Activated T-helper 1 cell treated with anti-CD3 and anti-CD28 coated beads, Interleukin-12 subunit alpha, Interleukin-12 subunit beta, Interleukin-2, Interleukin-4 antibody, amounts not matched to agents 30 ng/mL and 10 ng/mL and 1 ng/mL, durations not matched to agents 14 hours and 24 hours and 36 hours (primary cell): Measurements from ENCODE around the gene SCAMP1. TPM values are rescaled to one million over a fixed set of nuclear protein-coding genes. Genes with fewer than 3 reads are reported as not detected.

ENCODE experiments used
- DNase-seq: peaks from one replicate; pipeline ENCODE4 v3.0.0; 2021; ENCODE audit warnings: low spot score
- H3K27ac Mint-ChIP-seq: one replicate; pipeline ENCODE4 v1.8.0; 2021; ENCODE audit warnings: mild to moderate bottlenecking, mixed read lengths
- H3K27me3 Mint-ChIP-seq: one replicate; pipeline ENCODE4 v1.8.0; 2022; ENCODE audit warnings: mild to moderate bottlenecking, moderate library complexity, mixed read lengths; ENCODE audit not compliant: insufficient read depth
- H3K36me3 Mint-ChIP-seq: one replicate; pipeline ENCODE4 v1.8.0; 2021; ENCODE audit warnings: low read depth, mixed read lengths
- H3K4me1 Mint-ChIP-seq: one replicate; pipeline ENCODE4 v1.8.0; 2021; ENCODE audit warnings: low read depth, mixed read lengths
- H3K4me3 Mint-ChIP-seq: one replicate; pipeline ENCODE4 v1.8.0; 2021; ENCODE audit warnings: mild to moderate bottlenecking, moderate library complexity, mixed read lengths
- H3K9me3 Mint-ChIP-seq: one replicate; pipeline ENCODE4 v1.8.0; 2021; ENCODE audit warnings: mixed read lengths
- intact Hi-C: fragments of 100-400 bp; cut with micrococcal nuclease; formaldehyde crosslinking; loops from one replicate; pipeline ENCODE4 v1.15.1; 2024
- total RNA-seq: library from RNA; stranded (reverse); gene quantifications from 2 replicates; pipeline ENCODE4 v1.2.3, GENCODE V29; 2022

Gene SCAMP1
- total RNA-seq, result 21.3 and 21.7 TPM in 2 replicates

GRCh38 chr5:78359831-78360673 is at the start of gene SCAMP1:
Gene SCAMP1 (plus strand): TSS chr5:78360617. CDS start chr5:78360672, 55 bp downstream.
- H3K4me1 Mint-ChIP-seq, result peaks cover 32% of the 10 kb centered on the region
- H3K27me3 Mint-ChIP-seq, result no peaks in the 10 kb centered on the region
- H3K4me3 Mint-ChIP-seq, result peak within 1 kb of the TSS; percentile 98
- H3K9me3 Mint-ChIP-seq, result no peaks in the 10 kb centered on the region
- intact Hi-C loops, result loop anchor here (1.0 to 5.0 kb wide), 7 partner anchors 45 to 875 kb away; partner anchors contain the start of genes AP3B1, ARSB, TBCA and WDR41
- DNase-seq, result peak; percentile 93
- peak within 1 kb of the TSS; percentile 92 for H3K27ac Mint-ChIP-seq
- peaks cover 10% of the 10 kb centered on the region for H3K36me3 Mint-ChIP-seq

- Mint-ChIP-seq H3K27me3 (peaks cover 13% of the 10 kb centered on the region), H3K4me1 (no peaks in the 10 kb centered on the region), H3K4me3 (no peak overlapping the region), H3K9me3 (no peaks in the 10 kb centered on the region), H3K36me3 (no peaks in the 10 kb centered on the region), H3K27ac (no peak overlapping the region)
- DNase-seq, result no peak
- intact Hi-C loops, result no loop called here
Measured at GRCh38 chr5:78317515-78317914, 42.9 kb upstream of the SCAMP1 start.

- H3K36me3 Mint-ChIP-seq, result no peaks in the 10 kb centered on the region
- no peak for DNase-seq
- no peaks in the 10 kb centered on the region for H3K9me3 Mint-ChIP-seq
- no peak overlapping the region for H3K4me3 Mint-ChIP-seq
- intact Hi-C loops, result no loop called here
- H3K27ac Mint-ChIP-seq, result no peak overlapping the region
- H3K4me1 Mint-ChIP-seq, result no peaks in the 10 kb centered on the region
- peaks cover 13% of the 10 kb centered on the region for H3K27me3 Mint-ChIP-seq
Measured at GRCh38 chr5:78318337-78318736, 42.1 kb upstream of the SCAMP1 start.

- Mint-ChIP-seq H3K27ac (no peak overlapping the region), H3K4me3 (no peak overlapping the region), H3K9me3 (no peaks in the 10 kb centered on the region), H3K36me3 (no peaks in the 10 kb centered on the region), H3K4me1 (no peaks in the 10 kb centered on the region), H3K27me3 (peaks cover 10% of the 10 kb centered on the region)
- intact Hi-C loops, result no loop called here
- DNase-seq, result no peak
Measured at GRCh38 chr5:78320401-78320800, 40.0 kb upstream of the SCAMP1 start.

- Mint-ChIP-seq H3K9me3 (no peaks in the 10 kb centered on the region), H3K36me3 (no peaks in the 10 kb centered on the region), H3K27me3 (peaks cover 8% of the 10 kb centered on the region), H3K4me3 (no peak overlapping the region), H3K27ac (no peak overlapping the region), H3K4me1 (no peaks in the 10 kb centered on the region)
- no peak for DNase-seq
- intact Hi-C loops, result no loop called here
Measured at GRCh38 chr5:78323241-78323640, 37.2 kb upstream of the SCAMP1 start.

- no peaks in the 10 kb centered on the region for H3K9me3 Mint-ChIP-seq
- no peaks in the 10 kb centered on the region for H3K36me3 Mint-ChIP-seq
- no peak overlapping the region for H3K27ac Mint-ChIP-seq
- DNase-seq, result no peak
- no peak overlapping the region for H3K4me3 Mint-ChIP-seq
- H3K4me1 Mint-ChIP-seq, result no peaks in the 10 kb centered on the region
- intact Hi-C loops, result no loop called here
- peaks cover 6% of the 10 kb centered on the region for H3K27me3 Mint-ChIP-seq
Measured at GRCh38 chr5:78326930-78327329, 33.5 kb upstream of the SCAMP1 start.

- intact Hi-C loops, result no loop called here
- H3K27me3 Mint-ChIP-seq, result peaks cover 6% of the 10 kb centered on the region
- no peaks in the 10 kb centered on the region for H3K36me3 Mint-ChIP-seq
- no peak overlapping the region for H3K27ac Mint-ChIP-seq
- no peak overlapping the region for H3K4me3 Mint-ChIP-seq
- H3K4me1 Mint-ChIP-seq, result no peaks in the 10 kb centered on the region
- no peaks in the 10 kb centered on the region for H3K9me3 Mint-ChIP-seq
- no peak for DNase-seq
Measured at GRCh38 chr5:78327761-78328510, 32.5 kb upstream of the SCAMP1 start.

- Mint-ChIP-seq H3K4me1 (no peaks in the 10 kb centered on the region), H3K4me3 (no peak overlapping the region), H3K27ac (no peak overlapping the region), H3K27me3 (peaks cover 6% of the 10 kb centered on the region), H3K36me3 (no peaks in the 10 kb centered on the region), H3K9me3 (no peaks in the 10 kb centered on the region)
- DNase-seq, result no peak
- intact Hi-C loops, result no loop called here
Measured at GRCh38 chr5:78328585-78329173, 31.7 kb upstream of the SCAMP1 start.

GRCh38 chr5:78331523-78332080 is 28.8 kb upstream of the SCAMP1 start:
- intact Hi-C loops, result no loop called here
- DNase-seq, result no peak
- no peaks in the 10 kb centered on the region for H3K9me3 Mint-ChIP-seq
- no peak overlapping the region for H3K27ac Mint-ChIP-seq
- H3K27me3 Mint-ChIP-seq, result peaks cover 8% of the 10 kb centered on the region
- H3K4me3 Mint-ChIP-seq, result no peak overlapping the region
- H3K4me1 Mint-ChIP-seq, result no peaks in the 10 kb centered on the region
- H3K36me3 Mint-ChIP-seq, result no peaks in the 10 kb centered on the region

- intact Hi-C loops, result no loop called here
- DNase-seq, result no peak
- Mint-ChIP-seq H3K4me1 (no peaks in the 10 kb centered on the region), H3K4me3 (no peak overlapping the region), H3K9me3 (peaks cover 6% of the 10 kb centered on the region), H3K27me3 (peaks cover 8% of the 10 kb centered on the region), H3K27ac (no peak overlapping the region), H3K36me3 (no peaks in the 10 kb centered on the region)
Measured at GRCh38 chr5:78334811-78335210, 25.6 kb upstream of the SCAMP1 start.

- DNase-seq, result no peak
- no peak overlapping the region for H3K4me3 Mint-ChIP-seq
- H3K9me3 Mint-ChIP-seq, result peaks cover 6% of the 10 kb centered on the region
- intact Hi-C loops, result no loop called here
- H3K36me3 Mint-ChIP-seq, result no peaks in the 10 kb centered on the region
- H3K27me3 Mint-ChIP-seq, result peaks cover 8% of the 10 kb centered on the region
- H3K27ac Mint-ChIP-seq, result no peak overlapping the region
- no peaks in the 10 kb centered on the region for H3K4me1 Mint-ChIP-seq
Measured at GRCh38 chr5:78335976-78336375, 24.4 kb upstream of the SCAMP1 start.

GRCh38 chr5:78336698-78337097 is 23.7 kb upstream of the SCAMP1 start:
- no peaks in the 10 kb centered on the region for H3K36me3 Mint-ChIP-seq
- no peak overlapping the region for H3K4me3 Mint-ChIP-seq
- H3K27ac Mint-ChIP-seq, result no peak overlapping the region
- no peaks in the 10 kb centered on the region for H3K4me1 Mint-ChIP-seq
- peaks cover 6% of the 10 kb centered on the region for H3K9me3 Mint-ChIP-seq
- no peak for DNase-seq
- peaks cover 5% of the 10 kb centered on the region for H3K27me3 Mint-ChIP-seq
- intact Hi-C loops, result no loop called here
